Measurements from ENCODE around the gene MAPKBP1. TPM values are rescaled to one million over a fixed set of nuclear protein-coding genes. Genes with fewer than 3 reads are reported as not detected.
A peak's percentile ranks its signal among the peaks of the same experiment; 100 is the strongest.

Gene MAPKBP1
- total and polyA plus RNA-seq, 2 of the 13 experiments (the other 11 are each of a cell fraction or from before 2014, with no cell fraction given), result 3.0 to 7.3 TPM

- FAIRE-seq (no peak), ATAC-seq (no peak), DNase-seq (ENCODE audit: low spot score) (no peak)
- intact Hi-C loops (cut with micrococcal nuclease; ENCODE audit: unreplicated experiment) (loop anchor here (2.0 kb wide), 1 partner anchor 131 kb away; no protein-coding TSS in a partner anchor), in situ Hi-C loops (cut with HindIII; ENCODE audit: extremely low pct_ligation_motif_present, low pct_unique_long_range_greater_than_20kb) (loop anchor here (5.0 kb wide), 1 partner anchor 39 kb away; no protein-coding TSS in a partner anchor)
- Histone ChIP-seq H3K27ac (ENCODE audit: extremely low read length, insufficient read depth, low read length) (peak overlapping the region; percentile 76), H3K9me3 (ENCODE audit: low read length) (no peaks in the 10 kb centered on the region), H3K4me2 (ENCODE audit: low read depth, low read length) (peak overlapping the region; percentile 86), H3K4me3 (replicated peaks in 1 of 3; ENCODE audit: insufficient read depth in 1 of 3, low read depth in 2 of 3, low read length in 3 of 3) (peak overlapping the region; percentile 63 to 91 (median 86); a peak in 5 of 6 replicates), H3K36me3 (replicated peaks in 1 of 2; ENCODE audit: control insufficient read depth in 1 of 2, insufficient read depth in 2 of 2, low read length in 2 of 2) (peaks cover 0 to 6% of the 10 kb centered on the region in 2 experiments; a peak in 2 of 5 replicates), H4K20me1 (ENCODE audit: insufficient read depth, low read length) (no peaks in the 10 kb centered on the region), H2AFZ (ENCODE audit: low read length) (no peak overlapping the region), H3K4me1 (ENCODE audit: insufficient read depth, low read length) (peaks cover 46% of the 10 kb centered on the region), H3K27me3 (ENCODE audit: control insufficient read depth in 1 of 2, insufficient read depth in 2 of 2, low read length in 2 of 2) (no peaks in the 10 kb centered on the region; a peak in 1 of 5 replicates), H3K79me2 (ENCODE audit: insufficient read depth, low read length) (peaks cover 3% of the 10 kb centered on the region), H3K9ac (ENCODE audit: insufficient read depth, low read depth, low read length) (peak overlapping the region; percentile 76; the same call in 1 of the 2 replicates)
- BruUV-seq (replicated peaks), result no TSS peak
- TF ChIP-seq ZZZ3 (CRISPR knock-in tag; IDR thresholded peaks at IDR 0.05; ENCODE audit: borderline replicate concordance) (no peak), ZKSCAN8 (CRISPR knock-in tag; IDR thresholded peaks at IDR 0.05; ENCODE audit: borderline replicate concordance) (no peak), NCOA1 (CRISPR knock-in tag; IDR thresholded peaks at IDR 0.05) (peak; percentile 2; the same call in 1 of the 2 replicates), GABPA (IDR thresholded peaks at IDR 0.05; ENCODE audit: low read depth, low read length) (no peak), GABPA (CRISPR knock-in tag; IDR thresholded peaks at IDR 0.05; ENCODE audit: low read depth) (no peak), MIXL1 (CRISPR knock-in tag; IDR thresholded peaks at IDR 0.05) (no peak), ZNF740 (CRISPR knock-in tag; IDR thresholded peaks at IDR 0.05) (no peak)
- 20% methylated on average over 5 of the region's 5 CpGs for WGBS (ENCODE audit: low lambda C conversion rate)
- ChIA-PET POLR2A (interaction anchor here (0.8 to 3.3 kb wide), 9 partner anchors 9 to 229 kb away, joined by 3 to 20 read pairs (median 3); partner anchors contain the start of genes JMJD7 and RPAP1), CTCF (ENCODE audit: low intra/inter-chr PET ratio, low total read pairs) (interaction anchor here (3.9 to 4.7 kb wide), 2 partner anchors 33 to 38 kb away, joined by 25 to 98 read pairs; no protein-coding TSS in a partner anchor)
These were observed 954 bp upstream of the MAPKBP1 start for GRCh38 chr15:41773332-41773728.

- WGBS (ENCODE audit: low lambda C conversion rate), result 0% methylated on average over 7 of the region's 7 CpGs
- peak overlapping the region; percentile 76 for H3K27ac ChIP-seq (ENCODE audit: extremely low read length, insufficient read depth, low read length)
- TF ChIP-seq SIX4 (CRISPR knock-in tag; IDR thresholded peaks at IDR 0.05), result no peak
- 0 out of 2 replicates have a peak, but pooled peaks have one; percentile 1 for TF ChIP-seq ZNF558 (CRISPR knock-in tag; IDR thresholded peaks at IDR 0.05; ENCODE audit: borderline replicate concordance)
- peak overlapping the region; percentile 86 for H3K4me2 ChIP-seq (ENCODE audit: low read depth, low read length)
- H3K4me1 ChIP-seq (ENCODE audit: insufficient read depth, low read length), result peaks cover 50% of the 10 kb centered on the region
- peak overlapping the region; percentile 63 to 91 (median 86) for H3K4me3 ChIP-seq (replicated peaks in 1 of 3; ENCODE audit: insufficient read depth in 1 of 3, low read depth in 2 of 3, low read length in 3 of 3)
- H3K9ac ChIP-seq (ENCODE audit: insufficient read depth, low read depth, low read length), result peak overlapping the region; percentile 76
- H2AFZ ChIP-seq (ENCODE audit: low read length), result peak overlapping the region; percentile 62
- BruUV-seq (replicated peaks), result TSS peak; percentile 84
- H3K27me3 ChIP-seq (ENCODE audit: control insufficient read depth in 1 of 2, insufficient read depth in 2 of 2, low read length in 2 of 2), result no peaks in the 10 kb centered on the region; a peak in 1 of 5 replicates
- intact Hi-C loops (cut with micrococcal nuclease; ENCODE audit: unreplicated experiment), result loop anchor here (1.0 to 2.0 kb wide), 2 partner anchors 33 to 131 kb away; no protein-coding TSS in a partner anchor
- no peak for FAIRE-seq
- POLR2A ChIA-PET, result interaction anchor here (0.7 to 3.3 kb wide), 11 partner anchors 9 to 229 kb away, joined by 3 to 20 read pairs (median 3); partner anchors contain the start of genes EHD4, JMJD7 and RPAP1
- peaks cover 0 to 3% of the 10 kb centered on the region in 2 experiments; a peak in 2 of 5 replicates for H3K36me3 ChIP-seq (replicated peaks in 1 of 2; ENCODE audit: control insufficient read depth in 1 of 2, insufficient read depth in 2 of 2, low read length in 2 of 2)
- no peaks in the 10 kb centered on the region for H4K20me1 ChIP-seq (ENCODE audit: insufficient read depth, low read length)
- H3K9me3 ChIP-seq (ENCODE audit: low read length), result no peaks in the 10 kb centered on the region
- CTCF ChIA-PET (ENCODE audit: low intra/inter-chr PET ratio, low total read pairs), result interaction anchor here (3.9 to 4.7 kb wide), 2 partner anchors 33 to 37 kb away, joined by 25 to 98 read pairs; no protein-coding TSS in a partner anchor
- H3K79me2 ChIP-seq (ENCODE audit: insufficient read depth, low read length), result peaks cover 3% of the 10 kb centered on the region
- in situ Hi-C loops (cut with HindIII; ENCODE audit: extremely low pct_ligation_motif_present, low pct_unique_long_range_greater_than_20kb), result loop anchor here (5.0 kb wide), 1 partner anchor 39 kb away; no protein-coding TSS in a partner anchor
- ATAC-seq, result peak; percentile 3
- DNase-seq (ENCODE audit: low spot score), result no peak
These were observed 589 bp upstream of the MAPKBP1 start for GRCh38 chr15:41773729-41774061.
